GM12872 (cell line): ENCODE measurements around the gene LAMA3.

Experiments
- CTCF ChIP-seq: IDR thresholded peaks from 3 replicates; pipeline ENCODE4 v1.5.1; 2011; ENCODE audit warnings: low read depth, mild to moderate bottlenecking, low read length, moderate library complexity; ENCODE audit not compliant: insufficient read depth

Gene LAMA3

GRCh38 chr18:23752796-23753195, 63.5 kb downstream of the LAMA3 start:
- no peak for TF ChIP-seq CTCF

- TF ChIP-seq CTCF = no peak
Observed at GRCh38 chr18:23756590-23757436, 67.6 kb downstream of the LAMA3 start.

- no peak for TF ChIP-seq CTCF
Observed at GRCh38 chr18:23757437-23757733, 68.1 kb downstream of the LAMA3 start.

GRCh38 chr18:23758281-23758680, 69.0 kb downstream of the LAMA3 start:
- no peak for TF ChIP-seq CTCF

GRCh38 chr18:23761941-23762340, 72.7 kb downstream of the LAMA3 start:
- no peak for TF ChIP-seq CTCF

GRCh38 chr18:23763343-23763742, 74.1 kb downstream of the LAMA3 start:
- TF ChIP-seq CTCF = no peak

- no peak for TF ChIP-seq CTCF
Observed at GRCh38 chr18:23765931-23766330, 76.7 kb downstream of the LAMA3 start.
